ENCODE measurements around the gene SLC30A4.
A peak's percentile ranks its signal among the peaks of the same experiment; 100 is the strongest.

SLC30A4 gene, protein sequence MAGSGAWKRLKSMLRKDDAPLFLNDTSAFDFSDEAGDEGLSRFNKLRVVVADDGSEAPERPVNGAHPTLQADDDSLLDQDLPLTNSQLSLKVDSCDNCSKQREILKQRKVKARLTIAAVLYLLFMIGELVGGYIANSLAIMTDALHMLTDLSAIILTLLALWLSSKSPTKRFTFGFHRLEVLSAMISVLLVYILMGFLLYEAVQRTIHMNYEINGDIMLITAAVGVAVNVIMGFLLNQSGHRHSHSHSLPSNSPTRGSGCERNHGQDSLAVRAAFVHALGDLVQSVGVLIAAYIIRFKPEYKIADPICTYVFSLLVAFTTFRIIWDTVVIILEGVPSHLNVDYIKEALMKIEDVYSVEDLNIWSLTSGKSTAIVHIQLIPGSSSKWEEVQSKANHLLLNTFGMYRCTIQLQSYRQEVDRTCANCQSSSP

DNA sequence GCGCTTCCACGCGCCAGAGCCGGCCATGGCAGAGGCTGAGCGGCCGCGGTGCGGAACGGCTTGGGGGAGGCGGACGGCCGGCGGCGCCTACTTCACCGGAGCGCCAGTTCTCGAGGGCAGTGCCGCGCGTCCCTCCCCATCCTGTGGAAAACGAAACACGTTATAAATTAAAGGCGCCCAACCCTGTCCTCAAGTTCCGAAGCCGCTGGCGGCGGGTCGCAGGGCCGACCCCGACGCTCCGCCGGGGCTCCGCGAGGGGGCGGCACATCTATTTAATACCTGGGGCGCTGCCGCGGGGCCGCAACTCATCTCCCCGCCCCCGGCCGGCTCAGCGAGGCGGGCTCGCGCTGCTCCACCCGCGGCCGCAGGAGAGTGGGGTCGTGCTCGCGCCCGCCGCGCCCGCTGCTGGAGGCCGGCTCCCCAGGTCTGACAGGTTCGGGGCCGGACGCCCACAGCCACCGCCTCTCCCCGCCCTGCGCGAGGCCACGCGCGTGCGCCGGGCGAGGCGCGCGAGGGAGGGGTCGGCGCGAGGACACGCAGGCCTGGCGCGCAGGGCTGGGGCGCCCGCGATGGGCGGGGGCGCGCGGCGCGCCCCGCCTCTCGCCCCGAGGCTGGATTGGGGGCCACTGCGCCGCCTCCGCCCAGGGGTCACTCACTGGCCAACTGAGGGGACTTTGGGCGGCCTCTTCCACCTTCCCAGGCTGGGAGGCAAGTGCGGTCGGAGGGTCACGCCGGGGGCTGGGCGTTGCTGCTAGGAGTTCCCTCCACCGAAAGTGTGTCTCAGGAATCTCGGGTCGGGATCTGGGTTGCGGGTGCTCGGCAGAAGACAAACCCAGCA lies at the start of gene SLC30A4:
TSS of gene SLC30A4 (minus strand) at position 428 of the 838 bp plus-strand sequence. CDS start at position 27, 401 bp downstream.
- no peaks in the 10 kb centered on the region for H3K9me3 ChIP-seq (ENCODE audit: control insufficient read depth, low read depth, low read length)
- peak within 1 kb of the TSS; percentile 58 for H3K4me3 ChIP-seq (ENCODE audit: low read length)
- peaks cover 82% of the 10 kb centered on the region for H3K27me3 ChIP-seq (ENCODE audit: control insufficient read depth, insufficient read depth, low read length)
- H3K36me3 ChIP-seq (ENCODE audit: control insufficient read depth, low read depth, low read length) = no peaks in the 10 kb centered on the region
- H3K4me1 ChIP-seq (ENCODE audit: control insufficient read depth, low read depth, low read length) = no peaks in the 10 kb centered on the region
- H3K9ac ChIP-seq (ENCODE audit: low read length) = no peak within 1 kb of the TSS
- H3K27ac ChIP-seq (ENCODE audit: low read length) = no peak within 1 kb of the TSS

DNA sequence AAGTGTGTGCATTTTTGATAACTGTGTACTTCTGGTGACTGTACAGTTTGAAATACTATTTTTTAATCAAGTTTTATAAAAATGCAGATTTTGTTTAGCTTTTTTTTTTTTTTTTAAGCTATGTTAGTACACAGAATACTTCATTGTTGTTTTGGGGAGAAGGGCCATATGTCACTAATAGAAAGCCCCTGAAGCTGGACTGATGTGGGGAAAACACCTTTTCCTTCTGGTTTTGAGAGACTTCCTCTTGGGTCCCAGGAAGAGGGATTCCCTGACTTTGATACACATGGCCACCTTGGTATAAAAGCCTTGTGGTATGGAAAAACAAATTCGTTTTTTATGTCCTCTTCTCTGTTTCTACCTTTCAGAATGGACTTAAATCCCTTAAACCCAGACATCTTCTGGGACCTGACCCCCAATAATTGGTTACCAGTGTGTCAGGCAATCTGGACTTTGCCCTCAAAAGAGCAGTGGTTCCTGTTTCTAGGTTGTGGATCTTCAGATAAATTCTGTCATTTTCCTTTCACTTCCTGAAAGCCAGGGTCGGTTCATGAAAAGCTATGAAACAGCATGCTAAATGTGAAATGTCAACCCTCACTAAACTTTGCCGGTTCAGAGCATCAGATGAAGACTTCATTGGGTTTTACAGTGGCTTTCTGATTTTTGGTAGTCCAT lies 33.5 kb upstream of the SLC30A4 start:
- H3K27ac ChIP-seq (ENCODE audit: low read length) = no peak overlapping the region
- no peak overlapping the region for H3K9ac ChIP-seq (ENCODE audit: low read length)

DNA sequence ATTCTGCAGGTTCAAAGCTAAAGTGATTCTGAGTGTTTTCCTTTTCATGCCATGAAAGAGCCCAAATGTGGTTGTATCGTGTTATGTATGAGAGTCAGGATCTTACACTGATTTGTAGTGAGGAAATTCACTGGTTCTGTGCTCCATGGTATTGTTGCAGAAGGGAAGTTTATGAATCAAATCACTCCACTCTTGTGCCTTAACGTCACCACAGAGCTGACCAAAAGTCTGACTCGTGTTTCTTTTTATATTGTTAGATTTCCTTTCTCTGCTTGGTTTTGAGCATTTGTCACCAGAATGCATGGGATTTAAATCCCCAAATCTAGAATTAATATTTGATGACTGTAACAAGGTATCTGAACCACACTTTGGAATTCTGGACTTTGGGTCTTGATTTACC lies 29.1 kb upstream of the SLC30A4 start:
- Histone ChIP-seq H3K9me3 (ENCODE audit: control insufficient read depth, low read depth, low read length) (no peaks in the 10 kb centered on the region), H3K27ac (ENCODE audit: low read length) (no peak overlapping the region), H3K9ac (ENCODE audit: low read length) (no peak overlapping the region), H3K36me3 (ENCODE audit: control insufficient read depth, low read depth, low read length) (no peaks in the 10 kb centered on the region), H3K27me3 (ENCODE audit: control insufficient read depth, insufficient read depth, low read length) (no peaks in the 10 kb centered on the region), H3K4me1 (ENCODE audit: control insufficient read depth, low read depth, low read length) (no peaks in the 10 kb centered on the region), H3K4me3 (ENCODE audit: low read length) (no peak overlapping the region)

More for the DNA sequence above, 33.5 kb upstream of the SLC30A4 start:
- H3K4me3 ChIP-seq (ENCODE audit: low read length) = no peak overlapping the region
- H3K36me3 ChIP-seq (ENCODE audit: control insufficient read depth, low read depth, low read length) = no peaks in the 10 kb centered on the region
- peaks cover 8% of the 10 kb centered on the region for H3K27me3 ChIP-seq (ENCODE audit: control insufficient read depth, insufficient read depth, low read length)
- no peaks in the 10 kb centered on the region for H3K9me3 ChIP-seq (ENCODE audit: control insufficient read depth, low read depth, low read length)
- no peaks in the 10 kb centered on the region for H3K4me1 ChIP-seq (ENCODE audit: control insufficient read depth, low read depth, low read length)

DNA sequence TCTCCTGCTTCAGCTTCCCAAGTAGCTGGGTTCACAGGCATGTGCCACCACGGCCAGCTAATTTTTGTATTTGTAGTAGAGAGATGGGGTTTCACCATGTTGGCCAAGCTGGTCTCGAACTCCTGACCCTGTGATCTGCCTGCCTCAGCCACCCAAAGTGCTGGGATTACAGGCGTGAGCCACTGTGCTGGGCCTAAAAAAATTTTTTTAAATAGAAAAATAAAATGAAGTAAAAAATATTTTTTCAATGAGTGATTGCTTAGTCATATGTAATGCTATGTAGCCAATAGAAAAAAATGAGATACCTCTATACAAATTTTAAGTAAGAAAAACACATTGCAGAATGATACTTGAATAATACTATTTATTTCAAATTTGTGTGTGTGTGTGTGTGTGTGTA lies 27.9 kb upstream of the SLC30A4 start:
- Histone ChIP-seq H3K27me3 (ENCODE audit: control insufficient read depth, insufficient read depth, low read length) (no peaks in the 10 kb centered on the region), H3K9me3 (ENCODE audit: control insufficient read depth, low read depth, low read length) (no peaks in the 10 kb centered on the region), H3K4me1 (ENCODE audit: control insufficient read depth, low read depth, low read length) (no peaks in the 10 kb centered on the region), H3K27ac (ENCODE audit: low read length) (no peak overlapping the region), H3K4me3 (ENCODE audit: low read length) (no peak overlapping the region), H3K9ac (ENCODE audit: low read length) (no peak overlapping the region), H3K36me3 (ENCODE audit: control insufficient read depth, low read depth, low read length) (no peaks in the 10 kb centered on the region)

DNA sequence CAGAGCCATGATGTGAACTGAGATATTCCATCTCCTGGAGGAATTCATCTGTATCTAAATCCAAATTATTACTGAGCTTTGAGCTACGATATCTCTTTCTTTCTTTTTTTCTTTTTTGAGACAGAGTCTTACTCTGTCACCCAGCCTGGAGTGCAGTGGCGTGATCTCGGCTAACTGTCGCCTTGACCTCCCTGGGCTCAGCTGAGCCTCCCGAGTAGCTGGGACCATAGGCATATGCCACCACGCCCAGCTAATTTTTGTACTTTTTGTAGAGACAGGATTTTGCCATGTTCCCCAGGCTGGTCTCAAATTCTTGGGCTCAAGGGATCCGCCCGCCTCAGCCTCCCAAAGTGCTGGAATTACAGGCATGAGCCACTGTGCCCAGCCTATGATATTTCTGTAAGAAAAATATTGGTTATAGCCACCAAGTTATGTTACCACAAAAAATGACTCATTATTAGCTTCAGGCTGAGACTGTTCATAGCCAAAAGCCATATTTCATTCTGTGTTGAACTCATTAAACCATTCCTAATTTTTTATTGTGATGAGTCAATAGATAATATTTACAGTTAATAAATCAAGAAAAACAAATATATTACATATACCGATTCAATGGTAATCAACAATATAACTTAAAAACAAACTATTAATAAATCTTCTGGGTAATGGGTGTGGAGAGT lies 27.1 kb upstream of the SLC30A4 start:
- Histone ChIP-seq H3K27ac (ENCODE audit: low read length) (no peak overlapping the region), H3K36me3 (ENCODE audit: control insufficient read depth, low read depth, low read length) (no peaks in the 10 kb centered on the region), H3K9ac (ENCODE audit: low read length) (no peak overlapping the region), H3K4me3 (ENCODE audit: low read length) (no peak overlapping the region), H3K4me1 (ENCODE audit: control insufficient read depth, low read depth, low read length) (no peaks in the 10 kb centered on the region), H3K9me3 (ENCODE audit: control insufficient read depth, low read depth, low read length) (no peaks in the 10 kb centered on the region), H3K27me3 (ENCODE audit: control insufficient read depth, insufficient read depth, low read length) (no peaks in the 10 kb centered on the region)

DNA sequence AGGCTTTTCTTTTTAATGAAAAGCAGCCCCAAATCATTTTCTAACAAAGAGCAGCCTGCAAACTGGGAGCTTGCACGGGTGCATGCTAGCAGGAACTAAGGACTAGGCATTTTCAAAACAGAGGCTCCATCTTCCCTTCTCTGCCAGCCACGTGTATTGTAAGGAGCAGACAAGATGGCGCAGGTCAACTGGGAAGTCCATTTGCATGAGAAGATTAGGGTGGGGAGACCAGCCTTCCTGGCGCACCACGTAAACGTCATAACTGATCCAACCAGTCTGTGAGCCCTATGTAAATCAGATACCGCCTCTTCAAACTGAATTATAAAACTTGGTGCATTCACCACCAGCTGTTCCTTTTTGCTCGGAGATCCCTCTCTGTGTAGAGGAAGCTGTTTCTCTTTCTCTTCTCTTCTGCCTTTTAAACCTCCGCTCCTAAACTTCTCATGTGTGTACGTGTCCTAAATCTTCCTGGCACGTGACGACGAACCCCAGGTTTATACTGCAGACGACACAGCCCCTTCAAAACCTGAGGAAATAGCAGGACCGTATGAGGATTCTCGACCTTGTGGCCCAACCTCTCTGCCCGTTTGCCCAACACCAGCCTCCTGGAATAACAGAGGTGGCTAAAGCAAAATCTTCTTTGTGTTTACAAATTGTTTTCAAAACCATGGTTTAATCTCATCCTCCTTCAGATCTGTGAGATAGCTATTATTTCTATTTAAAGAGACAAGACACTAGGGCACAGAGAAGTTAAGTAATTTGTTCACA lies 26.4 kb upstream of the SLC30A4 start:
- no peaks in the 10 kb centered on the region for H3K4me1 ChIP-seq (ENCODE audit: control insufficient read depth, low read depth, low read length)
- H3K27ac ChIP-seq (ENCODE audit: low read length) = no peak overlapping the region
- no peak overlapping the region for H3K4me3 ChIP-seq (ENCODE audit: low read length)
- no peaks in the 10 kb centered on the region for H3K36me3 ChIP-seq (ENCODE audit: control insufficient read depth, low read depth, low read length)
- no peaks in the 10 kb centered on the region for H3K9me3 ChIP-seq (ENCODE audit: control insufficient read depth, low read depth, low read length)
- H3K27me3 ChIP-seq (ENCODE audit: control insufficient read depth, insufficient read depth, low read length) = no peaks in the 10 kb centered on the region
- no peak overlapping the region for H3K9ac ChIP-seq (ENCODE audit: low read length)

DNA sequence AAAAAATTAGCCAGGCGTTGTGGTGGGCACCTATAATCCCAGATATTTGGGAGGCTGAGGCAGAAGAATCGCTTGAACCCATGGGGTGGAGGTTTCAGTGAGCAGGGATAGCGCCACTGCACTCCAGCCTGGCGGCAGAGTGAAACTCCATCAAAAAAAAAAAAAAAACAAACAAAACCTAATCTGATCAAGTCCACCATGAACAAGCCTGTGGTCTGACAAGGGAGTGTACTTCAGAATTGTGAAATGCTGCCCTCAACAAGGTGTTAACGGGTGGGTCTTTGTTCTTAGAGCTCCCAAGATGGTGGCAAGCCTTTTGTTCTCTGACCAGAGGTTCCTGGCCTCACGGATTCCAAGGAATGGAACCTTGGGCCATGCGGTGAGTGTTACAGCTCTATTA lies 24.2 kb upstream of the SLC30A4 start:
- H3K36me3 ChIP-seq (ENCODE audit: control insufficient read depth, low read depth, low read length) = no peaks in the 10 kb centered on the region
- no peak overlapping the region for H3K27ac ChIP-seq (ENCODE audit: low read length)
- H3K4me1 ChIP-seq (ENCODE audit: control insufficient read depth, low read depth, low read length) = no peaks in the 10 kb centered on the region
- no peaks in the 10 kb centered on the region for H3K27me3 ChIP-seq (ENCODE audit: control insufficient read depth, insufficient read depth, low read length)
- H3K9ac ChIP-seq (ENCODE audit: low read length) = no peak overlapping the region
- no peak overlapping the region for H3K4me3 ChIP-seq (ENCODE audit: low read length)
- no peaks in the 10 kb centered on the region for H3K9me3 ChIP-seq (ENCODE audit: control insufficient read depth, low read depth, low read length)

DNA sequence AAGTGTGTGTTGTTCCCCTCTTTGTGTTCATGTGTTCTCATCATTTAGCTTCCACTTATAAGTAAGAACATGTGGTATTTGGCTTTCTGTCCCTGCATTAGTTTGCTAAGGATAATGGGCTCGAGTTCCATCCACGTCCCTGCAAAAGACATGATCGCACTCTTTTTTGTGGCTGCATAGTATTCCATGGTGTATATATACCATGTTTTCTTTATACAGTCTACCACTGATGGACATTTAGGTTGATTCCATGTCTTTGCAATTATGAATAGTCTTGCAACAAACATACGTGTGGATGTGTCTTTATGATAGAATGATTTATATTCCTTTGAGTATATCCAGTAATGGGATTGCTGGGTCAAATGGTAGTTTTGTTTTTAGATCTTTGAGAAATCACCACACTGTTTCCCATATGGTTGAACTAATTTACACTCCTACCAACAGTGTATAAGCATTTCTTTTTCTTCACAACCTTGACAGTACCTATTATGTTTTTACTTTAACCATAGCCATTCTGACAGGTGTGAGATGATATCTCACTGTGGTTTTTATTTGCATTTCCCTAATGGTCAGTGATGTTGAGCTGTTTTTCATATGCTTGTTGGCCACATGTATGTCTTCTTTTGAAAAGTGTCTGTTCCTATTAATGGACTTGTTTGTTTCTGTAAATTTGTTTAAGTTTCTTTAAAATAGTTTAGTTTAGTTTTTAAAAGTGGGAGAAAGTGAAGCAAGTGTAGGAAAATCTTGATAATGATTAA lies 21.9 kb upstream of the SLC30A4 start:
- H3K9me3 ChIP-seq (ENCODE audit: control insufficient read depth, low read depth, low read length) = no peaks in the 10 kb centered on the region
- no peaks in the 10 kb centered on the region for H3K36me3 ChIP-seq (ENCODE audit: control insufficient read depth, low read depth, low read length)
- H3K27ac ChIP-seq (ENCODE audit: low read length) = no peak overlapping the region
- H3K4me3 ChIP-seq (ENCODE audit: low read length) = no peak overlapping the region
- H3K9ac ChIP-seq (ENCODE audit: low read length) = no peak overlapping the region
- no peaks in the 10 kb centered on the region for H3K4me1 ChIP-seq (ENCODE audit: control insufficient read depth, low read depth, low read length)
- no peaks in the 10 kb centered on the region for H3K27me3 ChIP-seq (ENCODE audit: control insufficient read depth, insufficient read depth, low read length)

DNA sequence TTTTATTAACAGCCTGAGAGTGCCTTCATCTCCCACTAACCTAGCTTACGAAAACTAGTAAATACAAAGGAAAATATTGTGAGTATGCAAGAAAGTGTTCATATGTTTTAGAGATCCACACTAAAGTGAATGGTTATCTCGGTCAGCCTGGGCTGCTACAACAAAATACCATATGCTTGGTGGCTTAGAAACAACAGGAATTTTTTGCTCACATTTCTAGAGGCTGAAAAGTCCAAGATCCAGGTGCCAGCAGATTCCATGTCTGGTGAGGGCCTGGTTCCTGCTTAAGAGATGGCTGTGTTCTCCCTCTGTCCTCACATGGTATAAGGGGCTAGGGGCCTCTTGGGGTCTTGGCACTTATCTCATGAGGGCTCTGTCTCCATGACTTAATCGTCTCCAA lies 20.5 kb upstream of the SLC30A4 start:
- no peaks in the 10 kb centered on the region for H3K27me3 ChIP-seq (ENCODE audit: control insufficient read depth, insufficient read depth, low read length)
- no peak overlapping the region for H3K9ac ChIP-seq (ENCODE audit: low read length)
- no peak overlapping the region for H3K4me3 ChIP-seq (ENCODE audit: low read length)
- no peaks in the 10 kb centered on the region for H3K36me3 ChIP-seq (ENCODE audit: control insufficient read depth, low read depth, low read length)
- H3K4me1 ChIP-seq (ENCODE audit: control insufficient read depth, low read depth, low read length) = no peaks in the 10 kb centered on the region
- H3K27ac ChIP-seq (ENCODE audit: low read length) = no peak overlapping the region
- H3K9me3 ChIP-seq (ENCODE audit: control insufficient read depth, low read depth, low read length) = no peaks in the 10 kb centered on the region

DNA sequence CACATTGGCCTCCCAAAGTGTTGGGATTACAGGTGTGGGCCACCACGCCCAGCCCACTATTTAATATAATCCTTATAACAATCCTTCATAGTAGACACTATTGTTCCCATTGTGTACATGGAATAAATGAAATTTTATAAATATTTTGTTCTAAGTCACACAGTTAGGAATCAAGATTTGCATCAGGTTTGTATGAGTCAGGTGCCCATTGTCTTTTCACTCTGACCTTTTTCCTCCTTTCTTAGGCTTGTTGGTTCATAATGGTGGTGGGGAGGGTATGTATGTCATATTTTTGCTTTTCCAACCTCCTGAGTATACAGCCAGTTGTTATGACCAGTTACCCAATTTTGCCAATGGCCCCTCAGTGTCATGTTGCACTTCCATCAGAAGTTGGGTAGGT lies 18.0 kb upstream of the SLC30A4 start:
- Histone ChIP-seq H3K4me1 (ENCODE audit: control insufficient read depth, low read depth, low read length) (peaks cover 3% of the 10 kb centered on the region), H3K27ac (ENCODE audit: low read length) (no peak overlapping the region), H3K9ac (ENCODE audit: low read length) (no peak overlapping the region), H3K4me3 (ENCODE audit: low read length) (no peak overlapping the region), H3K27me3 (ENCODE audit: control insufficient read depth, insufficient read depth, low read length) (no peaks in the 10 kb centered on the region), H3K36me3 (ENCODE audit: control insufficient read depth, low read depth, low read length) (no peaks in the 10 kb centered on the region), H3K9me3 (ENCODE audit: control insufficient read depth, low read depth, low read length) (no peaks in the 10 kb centered on the region)

Data from iPS-18a (cell line).